ENCODE measurements around the gene XRCC4. TPM values are rescaled to one million over a fixed set of nuclear protein-coding genes. Genes with fewer than 3 reads are reported as not detected.
"Not testable (repeated sequence)": the region's sequence is repeated elsewhere in the genome, so short reads cannot be mapped to it uniquely, and the experiment has no call there.

The XRCC4 gene
- total RNA-seq, 1 donor from 2014 or later = 11.3 TPM

DNA sequence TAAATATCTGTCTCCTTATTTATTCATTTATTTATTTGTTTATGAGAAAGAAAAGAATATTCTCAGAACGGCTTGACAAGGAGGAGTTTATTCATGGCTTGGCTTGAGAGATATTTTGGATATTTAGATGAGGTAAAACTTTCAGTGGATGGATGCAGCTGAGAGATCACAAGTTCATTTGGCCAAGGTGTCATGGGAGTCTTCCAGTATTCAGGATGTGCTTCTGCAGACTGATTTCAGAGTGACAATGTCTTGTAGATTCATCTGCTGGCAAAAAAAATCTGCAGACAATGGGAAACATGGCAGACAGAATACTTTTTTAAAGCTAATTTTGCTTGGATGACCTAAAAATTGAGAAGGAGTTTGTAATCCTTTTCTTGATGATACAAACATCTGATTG, 38.5 kb downstream of the XRCC4 start:
- intact Hi-C loops (cut with micrococcal nuclease) = no loop called here

- intact Hi-C loops (cut with micrococcal nuclease) = no loop called here
Observed at GRCh38 chr5:83118471-83118870, 41.1 kb downstream of the XRCC4 start.

GRCh38 chr5:83118976-83119375, 41.6 kb downstream of the XRCC4 start:
- intact Hi-C loops (cut with micrococcal nuclease) = no loop called here

DNA sequence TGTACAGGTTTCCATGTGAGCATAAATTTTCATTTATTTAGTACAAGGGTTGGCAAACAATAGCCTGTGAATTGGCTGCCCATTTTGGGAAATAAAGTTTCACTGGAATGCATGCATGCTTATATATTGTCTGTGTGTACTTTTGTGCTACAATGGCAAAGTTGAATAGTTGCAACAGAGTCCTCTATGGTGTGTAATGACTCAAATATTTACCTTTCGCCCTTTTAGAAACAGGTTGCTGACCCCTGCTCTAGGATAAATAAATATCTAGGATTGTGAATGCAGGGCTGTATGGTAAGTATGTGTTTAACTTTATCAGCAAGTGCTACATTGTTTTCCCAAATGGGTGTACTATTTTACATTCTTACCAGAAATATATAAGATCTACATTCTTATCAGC, 47.2 kb downstream of the XRCC4 start:
- intact Hi-C loops (cut with micrococcal nuclease) = no loop called here

GRCh38 chr5:83125560-83125959, 48.2 kb downstream of the XRCC4 start:
- intact Hi-C loops (cut with micrococcal nuclease) = no loop called here

DNA sequence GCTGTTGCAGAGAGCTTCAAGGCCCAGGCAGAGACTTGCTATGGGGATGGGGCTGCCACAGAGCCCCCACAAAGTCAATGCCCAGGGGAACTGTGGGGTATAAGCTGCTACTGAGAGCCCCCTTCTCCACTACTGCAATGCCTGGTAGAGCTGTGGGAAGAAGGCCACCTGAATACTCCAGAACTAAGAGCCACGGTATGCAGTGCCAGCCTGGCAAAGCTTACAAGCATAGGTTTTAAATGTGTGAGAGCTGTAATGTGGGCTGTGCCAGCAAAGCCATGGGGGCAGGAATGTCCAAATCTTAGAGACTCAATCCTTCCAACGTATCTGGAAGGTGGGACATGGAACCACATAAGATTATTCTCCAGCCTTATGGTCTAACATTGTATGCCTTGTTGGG, 49.2 kb downstream of the XRCC4 start:
- intact Hi-C loops (cut with micrococcal nuclease) = no loop called here

GRCh38 chr5:83133797-83134196, 56.5 kb downstream of the XRCC4 start:
- intact Hi-C loops (cut with micrococcal nuclease) = no loop called here

DNA sequence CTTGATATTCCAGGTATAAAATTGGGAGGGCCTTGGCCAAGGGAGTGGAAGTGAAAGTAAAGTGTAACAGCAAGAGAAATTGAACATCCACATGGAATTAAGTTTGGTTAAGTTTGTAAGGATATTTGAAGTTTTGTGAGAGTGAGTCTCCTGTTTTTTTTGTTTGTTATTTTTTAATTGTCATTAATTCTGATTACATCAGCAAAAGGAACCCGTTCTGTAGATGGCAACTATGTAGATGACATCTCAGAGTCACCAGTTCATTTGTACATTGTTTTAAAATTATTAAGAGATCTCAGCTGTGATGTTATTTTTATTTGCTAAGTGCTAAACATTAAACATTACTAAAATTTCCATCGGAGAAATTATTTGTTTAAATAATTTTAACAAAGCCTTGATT, 65.2 kb downstream of the XRCC4 start:
- intact Hi-C loops (cut with micrococcal nuclease) = no loop called here

GRCh38 chr5:83145241-83145640, 67.9 kb downstream of the XRCC4 start:
- intact Hi-C loops (cut with micrococcal nuclease) = no loop called here

DNA sequence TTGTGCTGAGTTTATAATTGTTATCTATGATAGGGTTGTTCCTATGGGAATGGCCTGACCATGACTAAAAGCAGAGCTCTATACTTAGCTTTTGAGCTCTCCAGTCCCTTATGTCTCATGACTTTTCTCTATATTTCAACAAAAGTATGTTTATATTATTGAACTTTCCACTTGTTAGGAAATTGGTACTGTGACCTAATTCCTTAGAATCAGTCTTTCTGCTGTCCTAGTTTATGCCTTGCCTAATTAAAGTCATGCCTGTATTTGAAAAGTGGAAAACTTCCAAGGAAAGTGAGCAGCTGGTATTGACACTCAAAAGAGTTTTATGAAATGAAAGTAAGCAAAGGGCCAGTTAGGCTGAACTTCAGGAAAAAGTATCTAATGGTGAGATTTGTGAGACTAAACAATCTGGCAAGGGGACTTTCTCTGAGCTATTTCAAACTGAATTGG, 68.6 kb downstream of the XRCC4 start:
- intact Hi-C loops (cut with micrococcal nuclease) = no loop called here

GRCh38 chr5:83146441-83146840, 69.1 kb downstream of the XRCC4 start:
- intact Hi-C loops (cut with micrococcal nuclease) = no loop called here

DNA sequence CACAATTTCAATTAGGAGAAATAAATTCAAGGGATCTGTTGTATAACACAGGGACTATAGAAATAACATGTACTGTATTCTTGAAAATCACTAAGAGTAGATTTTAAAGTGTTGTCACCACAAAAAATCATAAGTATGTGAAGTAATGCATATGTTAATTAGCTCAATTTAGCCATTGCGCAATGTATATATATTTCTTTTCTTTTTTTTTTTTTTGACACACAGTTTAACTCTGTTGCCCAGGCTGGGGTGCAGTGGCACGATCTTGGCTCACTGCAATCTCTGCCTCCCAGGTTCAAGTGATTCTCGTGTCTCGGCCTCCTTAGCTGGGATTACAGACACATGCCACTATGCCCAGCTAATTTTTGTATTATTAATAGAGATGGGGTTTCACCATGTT, 70.2 kb downstream of the XRCC4 start:
- intact Hi-C loops (cut with micrococcal nuclease) = no loop called here

DNA sequence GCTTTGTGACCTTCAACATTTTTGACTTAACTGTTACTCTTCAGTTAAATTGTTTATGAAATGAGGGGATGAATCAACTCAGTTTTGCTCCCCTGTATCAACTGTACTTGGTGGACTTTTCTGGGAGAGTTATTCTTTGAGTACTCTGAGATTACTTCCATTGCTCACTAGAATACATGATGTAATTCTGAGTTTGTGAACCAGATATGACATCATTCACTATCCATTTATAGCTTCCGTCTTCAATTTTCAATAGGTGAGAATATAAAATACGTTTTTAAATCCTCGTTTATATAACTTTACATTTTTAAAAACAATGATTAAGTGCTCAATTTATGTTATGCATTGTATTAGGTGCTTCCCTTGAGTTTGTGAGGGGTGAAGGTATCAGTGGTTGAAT, 71.0 kb downstream of the XRCC4 start:
- intact Hi-C loops (cut with micrococcal nuclease) = no loop called here

GRCh38 chr5:83149671-83150070, 72.3 kb downstream of the XRCC4 start:
- intact Hi-C loops (cut with micrococcal nuclease) = no loop called here

DNA sequence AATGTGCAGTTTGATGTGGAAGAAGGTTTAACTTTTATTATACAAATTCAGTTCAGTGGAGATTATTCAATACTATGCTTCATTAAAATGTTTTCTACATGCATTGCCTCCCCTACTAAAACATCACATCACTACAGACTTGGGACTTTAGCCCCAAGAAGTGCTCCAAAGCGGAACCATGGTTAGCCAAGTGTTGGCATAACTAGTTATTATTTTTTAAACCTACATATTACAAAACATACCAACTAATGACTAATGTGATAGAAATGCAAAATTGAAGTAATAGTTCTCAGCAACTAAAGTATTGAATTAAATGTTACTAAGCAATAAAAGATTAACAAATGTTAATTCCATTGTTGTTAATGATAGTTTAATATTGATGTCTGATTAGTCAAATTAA, 74.5 kb downstream of the XRCC4 start:
- intact Hi-C loops (cut with micrococcal nuclease) = no loop called here

DNA sequence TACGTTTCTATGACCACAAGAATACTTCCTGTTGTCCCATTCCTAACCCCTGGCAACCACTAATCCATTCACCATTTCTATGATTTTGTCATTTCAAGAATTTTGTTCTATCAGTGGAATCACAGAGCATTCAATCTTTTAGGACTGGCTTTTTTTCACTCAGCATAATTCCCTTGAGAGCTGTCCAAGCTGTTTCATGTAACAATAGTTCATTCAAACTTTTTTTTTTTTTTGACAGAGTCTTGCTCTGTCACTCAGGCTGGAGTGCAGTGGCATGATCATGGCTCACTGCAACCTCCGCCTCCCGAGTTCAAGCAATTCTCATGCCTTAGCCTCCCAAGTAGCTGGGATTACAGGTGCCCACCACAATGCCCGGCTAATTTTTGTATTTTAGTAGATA, 75.6 kb downstream of the XRCC4 start:
- intact Hi-C loops (cut with micrococcal nuclease) = not testable (repeated sequence)

DNA sequence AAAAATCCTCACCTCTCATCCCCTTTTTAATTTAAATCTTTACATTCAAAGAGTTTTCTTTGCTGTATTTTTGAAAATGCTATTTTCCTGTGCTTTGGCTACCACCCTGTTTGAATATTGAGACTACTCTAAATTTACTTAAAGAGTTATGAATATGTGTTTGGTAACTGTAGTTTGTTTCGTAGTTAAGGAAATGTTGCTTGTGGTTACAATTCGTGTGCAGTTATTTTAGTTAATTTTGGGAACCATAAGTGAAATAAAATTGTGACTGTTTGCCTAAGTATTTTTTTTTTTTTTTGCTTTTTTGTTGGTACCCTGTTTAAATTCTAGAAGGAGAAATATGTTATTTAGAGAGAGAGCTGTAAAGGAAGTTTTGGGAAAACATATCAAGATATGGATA, 78.7 kb downstream of the XRCC4 start:
- intact Hi-C loops (cut with micrococcal nuclease) = no loop called here

DNA sequence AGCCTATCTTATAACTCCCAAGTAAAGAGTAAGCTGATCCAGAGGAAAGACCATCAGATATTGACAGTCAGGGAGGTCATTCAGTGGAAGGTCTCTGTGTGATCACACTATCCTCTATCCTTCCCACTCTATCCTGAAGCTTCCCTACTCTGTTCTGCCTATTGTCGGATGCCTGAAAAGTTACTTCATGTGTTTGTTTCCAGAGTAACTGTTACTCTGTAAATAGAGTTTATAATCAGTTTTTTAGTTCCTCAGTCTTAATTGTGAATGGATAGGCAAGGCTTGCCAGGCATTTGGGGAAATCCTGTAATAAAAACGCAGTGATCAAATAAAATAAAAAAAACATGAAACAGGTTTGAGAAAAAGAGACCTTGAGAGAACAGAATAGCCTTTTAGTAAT, 79.8 kb downstream of the XRCC4 start:
- intact Hi-C loops (cut with micrococcal nuclease) = no loop called here

- intact Hi-C loops (cut with micrococcal nuclease) = no loop called here
Observed at GRCh38 chr5:83162601-83163000, 85.3 kb downstream of the XRCC4 start.

DNA sequence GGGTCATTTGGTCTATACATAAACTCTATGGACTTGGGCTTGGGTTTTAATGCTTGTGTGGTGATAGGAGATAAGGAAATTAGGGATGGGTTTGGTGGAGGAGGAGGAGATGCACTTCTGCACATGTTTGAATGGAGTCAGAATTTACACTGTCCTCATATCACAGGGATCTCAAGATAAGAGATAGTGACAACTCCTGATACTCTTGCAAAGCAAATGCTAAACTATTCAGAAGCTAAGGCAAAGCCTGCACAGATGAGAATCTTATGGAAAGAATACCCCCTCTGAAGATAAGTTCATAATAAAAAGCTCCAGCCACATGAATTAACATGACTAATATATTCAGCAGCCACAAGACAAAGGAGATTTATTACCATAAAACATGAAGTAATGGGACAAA, 90.2 kb downstream of the XRCC4 start:
- intact Hi-C loops (cut with micrococcal nuclease) = no loop called here

DNA sequence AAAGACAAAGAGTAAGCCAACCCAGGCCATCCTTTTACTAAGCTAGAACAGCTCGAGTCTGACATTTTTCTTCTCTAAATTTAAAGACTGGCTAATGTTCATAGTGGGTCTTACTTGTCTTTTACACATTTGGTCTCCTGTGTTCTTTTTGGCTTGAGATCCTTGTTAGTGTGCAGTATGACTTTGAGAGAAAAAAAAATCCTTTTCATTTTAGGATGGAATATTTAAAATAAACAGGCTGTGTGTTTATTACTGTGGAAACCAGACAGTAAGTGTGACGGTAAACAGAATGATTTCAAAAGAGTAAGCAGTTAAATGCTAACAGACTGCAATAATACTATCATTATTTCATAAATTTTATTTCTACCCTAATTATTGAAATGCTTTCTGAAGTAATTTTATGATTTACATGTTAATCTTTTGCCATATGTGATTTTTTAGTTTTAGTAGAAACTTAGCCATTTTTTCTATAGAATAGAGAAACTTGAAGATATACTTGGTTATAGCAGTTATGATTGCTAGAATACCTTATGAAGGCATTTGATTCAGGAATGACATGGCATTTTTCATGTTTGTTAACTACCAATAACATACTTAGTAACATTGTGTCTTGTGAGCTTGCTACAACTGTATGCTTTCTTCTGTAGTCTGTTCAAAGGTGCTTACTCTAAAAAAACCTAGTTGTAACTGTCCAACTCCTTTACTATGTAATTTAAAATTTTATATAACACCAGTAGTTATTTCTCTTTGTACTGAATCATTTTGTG, 92.4 kb downstream of the XRCC4 start:
- intact Hi-C loops (cut with micrococcal nuclease) = no loop called here

DNA sequence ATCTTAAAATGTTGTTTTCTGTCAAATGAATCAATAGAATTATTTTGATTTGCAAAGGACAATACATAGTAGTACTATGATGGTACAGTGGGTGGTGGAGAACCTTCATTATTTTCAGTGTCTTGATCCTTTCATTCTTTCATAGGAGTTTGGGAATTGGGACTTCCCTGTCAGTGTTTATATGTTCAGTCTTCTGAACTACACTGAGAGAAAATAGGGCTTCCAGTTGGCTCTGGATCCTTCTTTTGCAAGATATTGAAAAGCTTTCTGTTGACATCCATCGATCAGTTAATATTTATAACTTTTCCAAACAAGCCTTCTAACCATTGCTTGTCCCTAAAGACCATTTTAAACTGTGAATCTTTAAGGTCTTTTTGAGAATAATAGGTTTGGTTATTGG, 94.7 kb downstream of the XRCC4 start:
- intact Hi-C loops (cut with micrococcal nuclease) = no loop called here

- intact Hi-C loops (cut with micrococcal nuclease) = no loop called here
Observed at GRCh38 chr5:83172655-83173054, 95.3 kb downstream of the XRCC4 start.

DNA sequence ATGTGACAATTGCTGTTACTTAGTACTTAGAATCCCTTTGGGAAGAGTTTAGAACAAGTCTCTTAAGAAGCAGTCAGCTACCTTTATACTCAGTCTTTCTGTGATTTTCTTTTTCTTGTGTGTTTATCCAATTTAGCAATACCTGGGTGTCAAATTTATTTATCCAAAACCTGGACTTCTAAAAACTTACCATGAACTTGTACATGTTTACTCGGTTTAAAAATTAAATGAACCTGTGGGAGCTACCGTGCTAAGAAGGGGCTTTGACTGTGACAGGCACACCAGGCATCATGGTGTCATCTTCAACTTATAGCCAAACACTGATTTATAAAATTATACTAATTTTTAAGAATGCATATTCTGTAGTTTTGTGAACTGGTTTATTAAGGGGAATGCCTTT, 96.5 kb downstream of the XRCC4 start:
- intact Hi-C loops (cut with micrococcal nuclease) = no loop called here
